Vein endothelial cell (primary cell): ENCODE data around the gene TMEM200B. TPM values are rescaled to one million over a fixed set of nuclear protein-coding genes. Genes with fewer than 3 reads are reported as not detected.

Source experiments
- small RNA-seq: library from RNA; depleted of rRNA; stranded (forward); fragments of <200 nt; gene quantifications from one replicate; pipeline ENCODE3, GENCODE V24; 2012
- total RNA-seq: library from RNA; depleted of rRNA; stranded (reverse); fragments of >200 nt; gene quantifications from 2 replicates; pipeline ENCODE4 v1.2.3, GENCODE V29; 2012

Gene TMEM200B
- 0.33 and 0.67 TPM in 2 replicates for total RNA-seq

DNA sequence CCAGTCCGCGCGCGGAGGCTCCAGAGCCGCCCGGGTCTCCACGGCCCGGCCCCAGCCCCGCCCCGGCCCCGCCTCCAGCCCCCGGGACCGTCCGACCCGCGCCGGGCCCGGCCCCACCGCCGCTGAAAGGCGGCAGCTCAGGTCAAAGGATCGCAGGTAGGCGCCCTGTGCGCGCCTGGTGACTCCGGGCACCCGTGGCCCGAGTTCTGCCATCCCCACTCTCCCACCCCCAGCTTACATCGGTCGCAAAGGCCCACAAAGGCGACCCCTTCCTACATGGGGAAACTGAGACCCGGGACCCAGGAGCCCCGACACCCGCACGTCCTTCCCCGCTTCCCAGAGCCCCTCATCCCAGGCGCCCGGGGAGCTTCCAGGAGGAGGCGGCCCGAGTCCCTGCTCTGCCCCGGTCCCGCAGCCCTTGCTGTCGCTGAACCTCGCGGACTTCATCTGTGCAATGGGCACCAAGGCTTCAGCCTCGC lies at the start of gene TMEM200B:
TSS of gene TMEM200B (minus strand) at position 17 of the 479 bp plus-strand sequence. CDS start 2,075 bp downstream, outside the sequence.

Small RNAs within 50 kb of the gene (small RNA-seq; reads per million reads assigned to genes)
- gene RF02271, result not detected

Other genes with a start within 250 kb of the TMEM200B start
- gene EPB41, start 209.3 kb downstream of the TMEM200B start, total RNA-seq, result 26.8 and 42.8 TPM in 2 replicates
- 33.0 and 42.2 TPM in 2 replicates for gene SRSF4, start 58.0 kb upstream of the TMEM200B start, total RNA-seq
- gene MECR, start 107.0 kb upstream of the TMEM200B start, total RNA-seq, result 20.7 and 27.4 TPM in 2 replicates
- 3.6 and 8.4 TPM in 2 replicates for gene PTPRU, start 112.6 kb upstream of the TMEM200B start, total RNA-seq